ENCODE measurements around the gene MFF.

The MFF gene

DNA sequence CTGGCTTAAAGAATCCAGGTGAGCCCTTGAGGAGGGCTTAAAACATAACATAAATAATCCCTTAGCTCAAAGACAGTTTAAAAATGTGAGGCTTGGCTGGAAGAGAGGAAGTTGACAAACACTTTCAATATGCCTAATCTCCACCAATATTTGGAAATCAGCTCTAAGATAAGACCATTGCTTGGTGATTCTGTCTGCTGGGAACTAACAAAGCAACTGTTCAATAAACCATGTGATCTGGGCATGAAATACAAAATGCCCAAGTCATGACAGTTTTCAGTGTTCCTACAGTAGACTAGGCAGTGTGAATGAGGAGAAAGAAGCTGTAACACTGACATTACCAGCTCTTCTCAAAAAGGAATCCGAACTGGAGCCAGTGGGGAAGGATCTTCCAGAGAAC lies 10.7 kb downstream of the MFF start:
- DNase-seq (ENCODE audit: low read depth), result no peak
- TF ChIP-seq, protein P1, sequence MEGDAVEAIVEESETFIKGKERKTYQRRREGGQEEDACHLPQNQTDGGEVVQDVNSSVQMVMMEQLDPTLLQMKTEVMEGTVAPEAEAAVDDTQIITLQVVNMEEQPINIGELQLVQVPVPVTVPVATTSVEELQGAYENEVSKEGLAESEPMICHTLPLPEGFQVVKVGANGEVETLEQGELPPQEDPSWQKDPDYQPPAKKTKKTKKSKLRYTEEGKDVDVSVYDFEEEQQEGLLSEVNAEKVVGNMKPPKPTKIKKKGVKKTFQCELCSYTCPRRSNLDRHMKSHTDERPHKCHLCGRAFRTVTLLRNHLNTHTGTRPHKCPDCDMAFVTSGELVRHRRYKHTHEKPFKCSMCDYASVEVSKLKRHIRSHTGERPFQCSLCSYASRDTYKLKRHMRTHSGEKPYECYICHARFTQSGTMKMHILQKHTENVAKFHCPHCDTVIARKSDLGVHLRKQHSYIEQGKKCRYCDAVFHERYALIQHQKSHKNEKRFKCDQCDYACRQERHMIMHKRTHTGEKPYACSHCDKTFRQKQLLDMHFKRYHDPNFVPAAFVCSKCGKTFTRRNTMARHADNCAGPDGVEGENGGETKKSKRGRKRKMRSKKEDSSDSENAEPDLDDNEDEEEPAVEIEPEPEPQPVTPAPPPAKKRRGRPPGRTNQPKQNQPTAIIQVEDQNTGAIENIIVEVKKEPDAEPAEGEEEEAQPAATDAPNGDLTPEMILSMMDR (conservative IDR thresholded peaks at IDR 0.05; ENCODE audit: low read depth, low read length), result no peak
- H3K4me3 ChIP-seq (ENCODE audit: low read depth, low read length), result no peak overlapping the region

DNA sequence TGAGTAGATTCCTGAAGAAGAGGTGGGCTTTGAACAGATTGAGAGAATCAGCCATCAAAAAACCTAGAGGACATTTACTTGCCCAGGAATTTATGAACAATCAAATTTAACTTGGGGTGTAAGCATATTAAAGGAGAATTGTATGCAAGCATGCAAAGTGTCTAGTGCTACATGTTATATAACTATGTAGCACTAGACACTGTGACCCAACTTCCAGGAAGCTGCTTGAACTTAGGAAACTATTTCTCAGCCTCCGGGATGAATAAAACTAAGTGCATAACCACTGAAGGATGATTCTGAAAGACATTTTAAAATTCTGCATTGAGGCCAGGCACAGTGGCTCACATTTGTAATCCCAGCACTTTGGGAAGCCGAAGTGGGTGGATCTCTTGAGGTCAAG lies 12.4 kb downstream of the MFF start:
- TF ChIP-seq, protein P1 (conservative IDR thresholded peaks at IDR 0.05; ENCODE audit: low read depth, low read length), result no peak
- no peak for DNase-seq (ENCODE audit: low read depth)
- no peak overlapping the region for H3K4me3 ChIP-seq (ENCODE audit: low read depth, low read length)

DNA sequence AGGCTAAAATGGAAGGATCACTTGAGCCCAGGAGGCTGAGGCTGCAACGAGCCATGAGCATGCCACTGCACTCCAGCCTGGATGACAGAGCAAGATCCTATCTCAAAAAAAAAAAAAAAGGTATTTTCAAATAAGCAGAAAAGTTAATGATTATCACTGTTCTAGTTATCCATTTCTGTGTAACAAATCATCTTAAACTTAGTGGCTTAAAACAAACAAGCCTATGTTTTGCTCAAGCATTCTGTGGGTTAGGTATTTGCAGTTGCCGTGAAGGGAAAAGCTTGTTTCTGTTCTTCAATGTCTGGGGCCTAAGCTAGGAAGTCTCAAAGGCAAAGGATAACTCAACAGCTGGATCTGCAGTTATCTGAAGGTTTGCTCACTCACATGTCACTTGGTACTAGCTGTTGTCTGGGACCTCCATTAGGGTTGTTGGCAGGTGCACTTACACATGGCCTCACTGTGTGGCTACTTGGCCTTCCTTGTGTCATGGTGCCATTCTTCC lies 14.1 kb downstream of the MFF start:
- TF ChIP-seq, protein P1 (conservative IDR thresholded peaks at IDR 0.05; ENCODE audit: low read depth, low read length), result no peak
- DNase-seq (ENCODE audit: low read depth), result no peak

DNA sequence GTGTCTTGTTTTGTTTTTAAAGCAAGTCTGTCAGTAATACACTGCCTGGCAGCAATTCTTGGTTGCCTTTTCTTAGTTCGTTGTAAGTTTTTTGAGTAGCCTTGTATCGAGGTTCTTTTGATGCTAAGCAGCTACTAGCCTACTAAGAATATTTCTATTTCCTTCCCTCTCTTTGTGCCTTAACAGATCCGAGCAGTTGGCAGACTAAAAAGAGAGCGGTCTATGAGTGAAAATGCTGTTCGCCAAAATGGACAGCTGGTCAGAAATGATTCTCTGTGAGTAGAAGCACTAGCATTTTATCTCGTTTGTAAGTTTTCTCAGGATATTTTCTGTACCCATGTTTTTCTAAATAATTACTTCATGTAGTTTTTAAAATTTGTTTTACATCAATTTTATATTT lies 15.1 kb downstream of the MFF start:
- no peak for DNase-seq (ENCODE audit: low read depth)
- H3K4me3 ChIP-seq (ENCODE audit: low read depth, low read length), result no peak overlapping the region
- TF ChIP-seq, protein P1 (conservative IDR thresholded peaks at IDR 0.05; ENCODE audit: low read depth, low read length), result no peak

More for the DNA sequence above, 14.1 kb downstream of the MFF start:
- H3K4me3 ChIP-seq (ENCODE audit: low read depth, low read length), result no peak overlapping the region

DNA sequence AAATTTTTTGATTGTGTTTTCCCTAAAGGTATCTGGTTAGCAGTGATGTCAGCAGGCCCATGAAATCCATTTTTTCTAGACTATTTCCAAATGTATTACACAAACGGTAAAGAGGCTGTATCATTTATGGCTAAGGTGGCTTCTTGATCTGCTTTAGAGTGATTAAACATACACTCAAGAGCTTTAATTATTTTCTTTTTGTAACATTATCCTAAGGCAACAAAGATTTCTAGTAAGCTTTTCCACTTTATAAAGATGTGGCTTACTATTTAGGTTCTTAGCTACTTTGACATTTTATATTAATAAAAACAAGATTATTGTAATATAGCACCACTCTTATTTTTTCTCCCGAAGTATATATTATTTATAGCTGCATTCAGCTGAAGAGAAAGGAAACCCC lies 16.5 kb downstream of the MFF start:
- DNase-seq (ENCODE audit: low read depth), result no peak
- no peak overlapping the region for H3K4me3 ChIP-seq (ENCODE audit: low read depth, low read length)
- TF ChIP-seq, protein P1 (conservative IDR thresholded peaks at IDR 0.05; ENCODE audit: low read depth, low read length), result no peak

DNA sequence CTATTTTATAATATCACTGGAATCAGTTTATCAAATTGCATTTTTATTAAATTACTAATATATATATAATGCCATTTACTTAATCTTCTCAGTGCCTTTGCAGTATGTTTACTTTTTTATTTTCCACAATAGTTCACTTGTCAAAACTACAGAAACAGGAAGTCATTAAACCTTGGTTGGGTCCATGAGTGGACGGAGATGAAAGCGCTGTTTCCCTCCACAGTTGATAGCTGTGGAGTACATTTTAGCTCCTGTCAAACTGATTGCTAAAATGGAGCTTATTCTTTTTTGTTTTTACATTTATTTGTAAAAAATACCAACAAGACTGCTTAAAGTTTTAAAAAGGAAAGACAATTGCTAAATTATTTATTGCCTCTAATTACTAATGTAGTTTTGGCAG lies 19.2 kb downstream of the MFF start:
- H3K4me3 ChIP-seq (ENCODE audit: low read depth, low read length), result no peak overlapping the region
- no peak for DNase-seq (ENCODE audit: low read depth)
- TF ChIP-seq, protein P1 (conservative IDR thresholded peaks at IDR 0.05; ENCODE audit: low read depth, low read length), result no peak

DNA sequence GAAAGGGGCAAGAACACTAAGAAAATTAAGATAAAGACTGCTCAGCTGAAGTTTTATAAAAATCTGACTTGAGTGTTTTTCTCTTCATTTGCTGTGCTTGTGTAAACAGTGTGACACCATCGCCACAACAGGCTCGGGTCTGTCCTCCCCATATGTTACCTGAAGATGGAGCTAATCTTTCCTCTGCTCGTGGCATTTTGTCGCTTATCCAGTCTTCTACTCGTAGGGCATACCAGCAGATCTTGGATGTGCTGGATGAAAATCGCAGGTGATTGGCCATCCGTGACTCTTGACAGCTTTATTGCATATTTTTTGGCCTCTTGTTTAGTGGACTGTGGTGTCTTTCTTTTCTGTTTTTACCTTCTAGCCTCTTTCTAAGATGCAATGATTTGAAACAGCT lies 22.1 kb downstream of the MFF start:
- DNase-seq (ENCODE audit: low read depth), result no peak
- TF ChIP-seq, protein P1 (conservative IDR thresholded peaks at IDR 0.05; ENCODE audit: low read depth, low read length), result no peak
- H3K4me3 ChIP-seq (ENCODE audit: low read depth, low read length), result no peak overlapping the region
